GM12878 (cell line): ENCODE measurements around the gene SYNGAP1. TPM values are rescaled to one million over a fixed set of nuclear protein-coding genes. Genes with fewer than 3 reads are reported as not detected.

Experiments
- BACH1 ChIP-seq: fragments of 450-650 bp; IDR thresholded peaks from 2 replicates; pipeline ENCODE4 v1.6.1; 2017; ENCODE audit warnings: mild to moderate bottlenecking, borderline replicate concordance
- CHD2 ChIP-seq: IDR thresholded peaks from 2 replicates; pipeline ENCODE4 v1.6.1; 2011; ENCODE audit warnings: low read depth, low read length, improper control_type of control experiment, borderline replicate concordance
- EGR1 ChIP-seq, 2 experiments: IDR thresholded peaks; 1 replicate in 1 of 2; 2 replicates in 1 of 2; pipeline ENCODE4 v1.6.1; 2011 to 2012; ENCODE audit warnings: low read depth in 2 of 2, low read length in 2 of 2, borderline replicate concordance in 1 of 2, mild to moderate bottlenecking in 1 of 2, moderate library complexity in 1 of 2
- ETV6 ChIP-seq, 2 experiments: fragments of 450-650 bp in 1 of 2; IDR thresholded peaks in 1 of 2; conservative IDR thresholded peaks in 1 of 2; 2 replicates each; pipeline ENCODE4 v1.6.1; 2014; ENCODE audit warnings: antibody characterized with exemption in 1 of 2, borderline replicate concordance in 1 of 2, low read depth in 1 of 2, mild to moderate bottlenecking in 1 of 2, moderate library complexity in 1 of 2
- HDAC6 ChIP-seq: fragments of 200-600 bp; sonication (generic); IDR thresholded peaks from one replicate; pipeline ENCODE4 v1.8.0; 2017; ENCODE audit warnings: antibody characterized with exemption; ENCODE audit not compliant: unreplicated experiment
- JUND ChIP-seq: IDR thresholded peaks from 2 replicates; pipeline ENCODE4 v1.6.1; 2012; ENCODE audit warnings: low read depth, mild to moderate bottlenecking, low read length, improper control_type of control experiment, moderate library complexity
- NBN ChIP-seq: fragments of 450-650 bp; IDR thresholded peaks from 2 replicates; pipeline ENCODE4 v1.6.1; 2016
- POU2F2 ChIP-seq: IDR thresholded peaks from 3 replicates; pipeline ENCODE4 v1.6.1; 2011; ENCODE audit warnings: low read depth, mild to moderate bottlenecking, low read length, borderline replicate concordance
- SP1 ChIP-seq: IDR thresholded peaks from one replicate; pipeline ENCODE4 v1.6.1; 2011; ENCODE audit warnings: low read depth, low read length
- STAT3 ChIP-seq: IDR thresholded peaks from 2 replicates; pipeline ENCODE4 v1.6.1; 2011; ENCODE audit warnings: low read depth, low read length, improper control_type of control experiment
- TARDBP ChIP-seq: IDR thresholded peaks from 2 replicates; pipeline ENCODE4 v1.6.1; 2016; ENCODE audit warnings: borderline replicate concordance
- TCF12 ChIP-seq: IDR thresholded peaks from 2 replicates; pipeline ENCODE4 v1.6.1; 2011; ENCODE audit warnings: low read depth, mild to moderate bottlenecking, low read length
- TCF7 ChIP-seq: IDR thresholded peaks from 2 replicates; pipeline ENCODE4 v1.6.1; 2014; ENCODE audit warnings: antibody characterized with exemption, borderline replicate concordance
- YY1 ChIP-seq: IDR thresholded peaks from 2 replicates; pipeline ENCODE4 v1.6.1; 2011; ENCODE audit warnings: low read depth, mild to moderate bottlenecking, low read length
- ZBED1 ChIP-seq: IDR thresholded peaks from 2 replicates; pipeline ENCODE4 v1.6.1; 2016; ENCODE audit warnings: borderline replicate concordance
- ZNF207 ChIP-seq: fragments of 450-650 bp; IDR thresholded peaks from 2 replicates; pipeline ENCODE4 v1.6.1; 2014; ENCODE audit warnings: antibody characterized with exemption, mild to moderate bottlenecking, borderline replicate concordance
- ZNF217 ChIP-seq: fragments of 450-650 bp; IDR thresholded peaks from 2 replicates; pipeline ENCODE4 v1.6.1; 2017; ENCODE audit warnings: antibody characterized with exemption, mild to moderate bottlenecking
- polyA plus RNA-seq, 11 experiments: library from polyadenylated mRNA; depleted of rRNA in 4 of 11; unstranded in 6 of 11; stranded (reverse) in 5 of 11; fragments of >200 nt; fragmentation: Nextera tagmentation in 4 of 11; fragmentation: Illumina TruSeq in 1 of 11; extraction: Ambion mirVana in 4 of 11; extraction: Trizol in 1 of 11; gene quantifications; 1 replicate in 1 of 11; 2 replicates in 10 of 11; pipeline versions ENCODE4 v1.2.1 to v1.2.3, GENCODE V29; 2011 to 2016; ENCODE audit warnings: inconsistent platforms in 2 of 11, missing spikeins in 2 of 11, low read depth in 1 of 11
- total RNA-seq, 4 experiments: library from RNA; depleted of rRNA in 3 of 4; stranded (reverse); fragments of >200 nt in 3 of 4; fragmentation: Illumina TruSeq in 1 of 4; extraction: Trizol in 1 of 4; gene quantifications; 2 replicates each; pipeline versions ENCODE4 v1.2.1 to v1.2.3, GENCODE V29; 2013 to 2021
- TF ChIP-seq, protein P1 (sequence below): fragments of 450-650 bp; formaldehyde crosslinking; IDR thresholded peaks from 2 replicates; pipeline ENCODE4 v1.4.0; 2020; ENCODE audit warnings: mild to moderate bottlenecking, moderate library complexity
- TF ChIP-seq, protein P2 (sequence below): fragments of 450-650 bp; formaldehyde crosslinking; IDR thresholded peaks from 2 replicates; pipeline ENCODE4 v1.5.0; 2022; ENCODE audit warnings: mild to moderate bottlenecking, missing genetic modification characterization
- TF ChIP-seq, protein P3 (sequence below): IDR thresholded peaks from 2 replicates; pipeline ENCODE4 v1.6.1; 2011; ENCODE audit warnings: borderline replicate concordance, low read depth, mild to moderate bottlenecking, moderate library complexity, low read length; ENCODE audit not compliant: insufficient read depth, poor library complexity, severe bottlenecking

Gene SYNGAP1
- total and polyA plus RNA-seq, 10 of the 15 experiments (the other 5 are each of a cell fraction or from before 2014, with no cell fraction given): 0.05 to 9.2 (median 1.2) TPM

DNA sequence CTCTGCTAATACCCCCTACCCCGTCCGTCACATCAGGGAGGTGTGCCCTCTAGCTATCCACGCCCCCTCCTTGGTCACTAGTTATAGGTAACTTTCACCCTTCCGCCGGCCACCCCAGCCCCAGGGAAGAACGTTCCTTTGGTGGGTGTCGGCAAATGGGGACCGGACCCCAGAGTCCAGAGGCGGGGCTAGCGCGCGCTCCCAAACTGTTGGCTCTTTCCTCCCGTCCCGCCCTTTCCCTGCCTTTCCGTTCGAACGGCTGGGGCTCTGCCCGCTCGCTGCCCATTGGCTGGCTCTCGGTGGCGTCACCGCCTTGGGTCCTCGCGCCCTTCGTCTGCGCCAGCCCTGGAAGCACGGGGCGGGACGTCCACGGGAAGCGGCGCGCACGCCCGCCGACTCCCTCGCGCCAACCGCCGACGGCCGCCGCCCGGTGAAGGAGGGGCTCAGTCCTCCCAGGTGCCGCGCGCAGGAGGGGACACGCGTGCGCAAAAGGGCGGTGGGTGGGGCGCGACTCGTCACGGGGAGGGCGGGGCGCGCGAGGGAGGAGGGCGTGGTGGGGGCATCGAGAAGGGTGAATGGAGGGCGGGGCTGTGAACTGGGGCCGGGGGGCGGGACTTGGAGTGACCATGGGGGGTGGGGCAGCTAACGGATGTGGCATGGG lies 9.7 kb upstream of the SYNGAP1 start (continued):
- no peak for TF ChIP-seq TARDBP
- TF ChIP-seq SP1: peak; percentile 71
- TF ChIP-seq BACH1: peak; percentile 80
- peak; percentile 57; the same call in 1 of the 2 replicates for TF ChIP-seq ZBED1
- peak; percentile 59; the same call in 2 of the 3 replicates for TF ChIP-seq POU2F2
- TF ChIP-seq, protein P1, sequence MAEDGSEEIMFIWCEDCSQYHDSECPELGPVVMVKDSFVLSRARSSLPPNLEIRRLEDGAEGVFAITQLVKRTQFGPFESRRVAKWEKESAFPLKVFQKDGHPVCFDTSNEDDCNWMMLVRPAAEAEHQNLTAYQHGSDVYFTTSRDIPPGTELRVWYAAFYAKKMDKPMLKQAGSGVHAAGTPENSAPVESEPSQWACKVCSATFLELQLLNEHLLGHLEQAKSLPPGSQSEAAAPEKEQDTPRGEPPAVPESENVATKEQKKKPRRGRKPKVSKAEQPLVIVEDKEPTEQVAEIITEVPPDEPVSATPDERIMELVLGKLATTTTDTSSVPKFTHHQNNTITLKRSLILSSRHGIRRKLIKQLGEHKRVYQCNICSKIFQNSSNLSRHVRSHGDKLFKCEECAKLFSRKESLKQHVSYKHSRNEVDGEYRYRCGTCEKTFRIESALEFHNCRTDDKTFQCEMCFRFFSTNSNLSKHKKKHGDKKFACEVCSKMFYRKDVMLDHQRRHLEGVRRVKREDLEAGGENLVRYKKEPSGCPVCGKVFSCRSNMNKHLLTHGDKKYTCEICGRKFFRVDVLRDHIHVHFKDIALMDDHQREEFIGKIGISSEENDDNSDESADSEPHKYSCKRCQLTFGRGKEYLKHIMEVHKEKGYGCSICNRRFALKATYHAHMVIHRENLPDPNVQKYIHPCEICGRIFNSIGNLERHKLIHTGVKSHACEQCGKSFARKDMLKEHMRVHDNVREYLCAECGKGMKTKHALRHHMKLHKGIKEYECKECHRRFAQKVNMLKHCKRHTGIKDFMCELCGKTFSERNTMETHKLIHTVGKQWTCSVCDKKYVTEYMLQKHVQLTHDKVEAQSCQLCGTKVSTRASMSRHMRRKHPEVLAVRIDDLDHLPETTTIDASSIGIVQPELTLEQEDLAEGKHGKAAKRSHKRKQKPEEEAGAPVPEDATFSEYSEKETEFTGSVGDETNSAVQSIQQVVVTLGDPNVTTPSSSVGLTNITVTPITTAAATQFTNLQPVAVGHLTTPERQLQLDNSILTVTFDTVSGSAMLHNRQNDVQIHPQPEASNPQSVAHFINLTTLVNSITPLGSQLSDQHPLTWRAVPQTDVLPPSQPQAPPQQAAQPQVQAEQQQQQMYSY (CRISPR knock-in tag): no peak
- TF ChIP-seq NBN: no peak
- peak; percentile 87 for TF ChIP-seq CHD2
- no peak for TF ChIP-seq JUND
- TF ChIP-seq ZNF217: no peak
- TF ChIP-seq ZNF207: peak; percentile 53; the same call in 1 of the 2 replicates
- peak; percentile 6; the same call in 1 of the 2 replicates for TF ChIP-seq YY1
- no peak for TF ChIP-seq TCF12
- TF ChIP-seq, protein P2, sequence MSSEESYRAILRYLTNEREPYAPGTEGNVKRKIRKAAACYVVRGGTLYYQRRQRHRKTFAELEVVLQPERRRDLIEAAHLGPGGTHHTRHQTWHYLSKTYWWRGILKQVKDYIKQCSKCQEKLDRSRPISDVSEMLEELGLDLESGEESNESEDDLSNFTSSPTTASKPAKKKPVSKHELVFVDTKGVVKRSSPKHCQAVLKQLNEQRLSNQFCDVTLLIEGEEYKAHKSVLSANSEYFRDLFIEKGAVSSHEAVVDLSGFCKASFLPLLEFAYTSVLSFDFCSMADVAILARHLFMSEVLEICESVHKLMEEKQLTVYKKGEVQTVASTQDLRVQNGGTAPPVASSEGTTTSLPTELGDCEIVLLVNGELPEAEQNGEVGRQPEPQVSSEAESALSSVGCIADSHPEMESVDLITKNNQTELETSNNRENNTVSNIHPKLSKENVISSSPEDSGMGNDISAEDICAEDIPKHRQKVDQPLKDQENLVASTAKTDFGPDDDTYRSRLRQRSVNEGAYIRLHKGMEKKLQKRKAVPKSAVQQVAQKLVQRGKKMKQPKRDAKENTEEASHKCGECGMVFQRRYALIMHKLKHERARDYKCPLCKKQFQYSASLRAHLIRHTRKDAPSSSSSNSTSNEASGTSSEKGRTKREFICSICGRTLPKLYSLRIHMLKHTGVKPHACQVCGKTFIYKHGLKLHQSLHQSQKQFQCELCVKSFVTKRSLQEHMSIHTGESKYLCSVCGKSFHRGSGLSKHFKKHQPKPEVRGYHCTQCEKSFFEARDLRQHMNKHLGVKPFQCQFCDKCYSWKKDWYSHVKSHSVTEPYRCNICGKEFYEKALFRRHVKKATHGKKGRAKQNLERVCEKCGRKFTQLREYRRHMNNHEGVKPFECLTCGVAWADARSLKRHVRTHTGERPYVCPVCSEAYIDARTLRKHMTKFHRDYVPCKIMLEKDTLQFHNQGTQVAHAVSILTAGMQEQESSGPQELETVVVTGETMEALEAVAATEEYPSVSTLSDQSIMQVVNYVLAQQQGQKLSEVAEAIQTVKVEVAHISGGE: no peak
- no peak for TF ChIP-seq STAT3
- TF ChIP-seq, protein P3, sequence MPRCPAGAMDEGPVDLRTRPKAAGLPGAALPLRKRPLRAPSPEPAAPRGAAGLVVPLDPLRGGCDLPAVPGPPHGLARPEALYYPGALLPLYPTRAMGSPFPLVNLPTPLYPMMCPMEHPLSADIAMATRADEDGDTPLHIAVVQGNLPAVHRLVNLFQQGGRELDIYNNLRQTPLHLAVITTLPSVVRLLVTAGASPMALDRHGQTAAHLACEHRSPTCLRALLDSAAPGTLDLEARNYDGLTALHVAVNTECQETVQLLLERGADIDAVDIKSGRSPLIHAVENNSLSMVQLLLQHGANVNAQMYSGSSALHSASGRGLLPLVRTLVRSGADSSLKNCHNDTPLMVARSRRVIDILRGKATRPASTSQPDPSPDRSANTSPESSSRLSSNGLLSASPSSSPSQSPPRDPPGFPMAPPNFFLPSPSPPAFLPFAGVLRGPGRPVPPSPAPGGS: peak; percentile 73
- TF ChIP-seq TCF7: no peak
- no peak for TF ChIP-seq ETV6 (conservative IDR thresholded peaks at IDR 0.05 in 1 of 2, IDR thresholded peaks at IDR 0.05 in 1 of 2; ENCODE audit: borderline replicate concordance in 1 of 2, low read depth in 1 of 2)
- no peak for TF ChIP-seq HDAC6
- no peak for TF ChIP-seq EGR1 (IDR thresholded peaks at IDR 0.05; ENCODE audit: borderline replicate concordance in 1 of 2, low read depth in 2 of 2, low read length in 2 of 2)
